NCI-H2029 treated with DMSO at 0.1 percent for 48 hours (cell line): ENCODE measurements around the gene WDR43.

ENCODE experiments used
- DNase-seq: peaks from one replicate; lab custom pipeline; 2025; lab: John Stamatoyannopoulos, UW

Gene WDR43

GRCh38 chr2:28894470-28895188 is at the start of gene WDR43:
Gene WDR43 (plus strand): TSS chr2:28894667. CDS start chr2:28894699, 32 bp downstream.
- DNase-seq = peak; percentile 87

GRCh38 chr2:28855193-28855592 is 39.3 kb upstream of the WDR43 start:
- no peak for DNase-seq

GRCh38 chr2:28855977-28856376 is 38.5 kb upstream of the WDR43 start:
- no peak for DNase-seq

- DNase-seq = no peak
These were observed 25.9 kb upstream of the WDR43 start for GRCh38 chr2:28868611-28869010.

GRCh38 chr2:28869494-28870145 is 24.8 kb upstream of the WDR43 start:
- DNase-seq = no peak

- DNase-seq = peak; percentile 66
These were observed 24.1 kb upstream of the WDR43 start, which contains the start of gene TRMT61B for GRCh38 chr2:28870146-28870891. Gene TRMT61B (minus strand): TSS chr2:28870309. CDS start chr2:28870277, 32 bp downstream.

- no peak for DNase-seq
These were observed 22.8 kb upstream of the WDR43 start for GRCh38 chr2:28871620-28872019.

GRCh38 chr2:28880193-28880592 is 14.3 kb upstream of the WDR43 start:
- no peak for DNase-seq

GRCh38 chr2:28893488-28893887 is 979 bp upstream of the WDR43 start:
- no peak for DNase-seq

- no peak for DNase-seq
These were observed 874 bp downstream of the WDR43 start for GRCh38 chr2:28895189-28895893.

GRCh38 chr2:28896906-28897305 is 2.4 kb downstream of the WDR43 start:
- no peak for DNase-seq

GRCh38 chr2:28898048-28898447 is 3.6 kb downstream of the WDR43 start:
- DNase-seq = no peak

GRCh38 chr2:28901202-28901601 is 6.7 kb downstream of the WDR43 start:
- no peak for DNase-seq

GRCh38 chr2:28901841-28902240 is 7.4 kb downstream of the WDR43 start:
- no peak for DNase-seq

- DNase-seq = no peak
These were observed 8.1 kb downstream of the WDR43 start for GRCh38 chr2:28902584-28902983.

GRCh38 chr2:28904295-28904694 is 9.8 kb downstream of the WDR43 start:
- no peak for DNase-seq

- no peak for DNase-seq
These were observed 10.5 kb downstream of the WDR43 start for GRCh38 chr2:28904802-28905457.

- DNase-seq = no peak
These were observed 11.1 kb downstream of the WDR43 start for GRCh38 chr2:28905533-28905932.

- DNase-seq = no peak
These were observed 11.9 kb downstream of the WDR43 start for GRCh38 chr2:28906376-28906775.

- no peak for DNase-seq
These were observed 12.4 kb downstream of the WDR43 start for GRCh38 chr2:28906821-28907220.

GRCh38 chr2:28908172-28908571 is 13.7 kb downstream of the WDR43 start:
- no peak for DNase-seq
